Activated CD4-positive, alpha-beta T cell treated with anti-CD3 and anti-CD28 coated beads, Interleukin-2, amount 50 U/mL, for 16 hours (primary cell): ENCODE data around the gene CHL1.

Experiments
- DNase-seq: peaks from one replicate; pipeline ENCODE4 v3.0.0-alpha.2; 2020

Gene CHL1

GRCh38 chr3:288417-288816 is 91.9 kb downstream of the CHL1 start:
- DNase-seq: no peak

GRCh38 chr3:291028-291427 is 94.5 kb downstream of the CHL1 start:
- no peak for DNase-seq

- DNase-seq: no peak
Measured at GRCh38 chr3:291646-292436, 95.3 kb downstream of the CHL1 start.

- no peak for DNase-seq
Measured at GRCh38 chr3:294096-294495, 97.5 kb downstream of the CHL1 start.

GRCh38 chr3:294581-294980 is 98.0 kb downstream of the CHL1 start:
- DNase-seq: no peak

GRCh38 chr3:295166-295565 is 98.6 kb downstream of the CHL1 start:
- no peak for DNase-seq

- DNase-seq: no peak
Measured at GRCh38 chr3:297585-297984, 101.0 kb downstream of the CHL1 start.

GRCh38 chr3:299590-300301 is 103.2 kb downstream of the CHL1 start:
- DNase-seq: no peak

- no peak for DNase-seq
Measured at GRCh38 chr3:307182-307581, 110.6 kb downstream of the CHL1 start.

GRCh38 chr3:308597-309321 is 112.2 kb downstream of the CHL1 start:
- DNase-seq: no peak

- DNase-seq: no peak
Measured at GRCh38 chr3:312160-312733, 115.7 kb downstream of the CHL1 start.

- no peak for DNase-seq
Measured at GRCh38 chr3:312911-313310, 116.3 kb downstream of the CHL1 start.

GRCh38 chr3:317012-317411 is 120.4 kb downstream of the CHL1 start:
- no peak for DNase-seq

- no peak for DNase-seq
Measured at GRCh38 chr3:318903-319302, 122.3 kb downstream of the CHL1 start.

- no peak for DNase-seq
Measured at GRCh38 chr3:324423-324822, 127.9 kb downstream of the CHL1 start.

GRCh38 chr3:325495-325894 is 128.9 kb downstream of the CHL1 start:
- no peak for DNase-seq

- no peak for DNase-seq
Measured at GRCh38 chr3:330494-331115, 134.0 kb downstream of the CHL1 start.

GRCh38 chr3:331881-332280 is 135.3 kb downstream of the CHL1 start:
- no peak for DNase-seq

- DNase-seq: no peak
Measured at GRCh38 chr3:332701-333100, 136.1 kb downstream of the CHL1 start.

GRCh38 chr3:335240-335639 is 138.7 kb downstream of the CHL1 start:
- DNase-seq: no peak

GRCh38 chr3:339351-339750 is 142.8 kb downstream of the CHL1 start:
- no peak for DNase-seq

GRCh38 chr3:341998-342397 is 145.4 kb downstream of the CHL1 start:
- DNase-seq: no peak

GRCh38 chr3:346186-346585 is 149.6 kb downstream of the CHL1 start:
- no peak for DNase-seq
